GM10266 (cell line): Measurements from ENCODE around the gene TMEM117.

Experiments
- DNase-seq: peaks from one replicate; pipeline ENCODE4 v3.0.0; 2012; ENCODE audit errors: extremely low spot score
- CTCF ChIP-seq: IDR thresholded peaks from 2 replicates; pipeline ENCODE4 v1.5.1; 2012; ENCODE audit warnings: mild to moderate bottlenecking, low read depth; ENCODE audit not compliant: control insufficient read depth, insufficient read depth; ENCODE audit errors: missing control alignments

The TMEM117 gene

GRCh38 chr12:44059476-44059875, 223.6 kb downstream of the TMEM117 start:
- DNase-seq = no peak
- TF ChIP-seq CTCF = no peak

GRCh38 chr12:44063671-44064070, 227.8 kb downstream of the TMEM117 start:
- no peak for TF ChIP-seq CTCF
- DNase-seq = no peak

DNA sequence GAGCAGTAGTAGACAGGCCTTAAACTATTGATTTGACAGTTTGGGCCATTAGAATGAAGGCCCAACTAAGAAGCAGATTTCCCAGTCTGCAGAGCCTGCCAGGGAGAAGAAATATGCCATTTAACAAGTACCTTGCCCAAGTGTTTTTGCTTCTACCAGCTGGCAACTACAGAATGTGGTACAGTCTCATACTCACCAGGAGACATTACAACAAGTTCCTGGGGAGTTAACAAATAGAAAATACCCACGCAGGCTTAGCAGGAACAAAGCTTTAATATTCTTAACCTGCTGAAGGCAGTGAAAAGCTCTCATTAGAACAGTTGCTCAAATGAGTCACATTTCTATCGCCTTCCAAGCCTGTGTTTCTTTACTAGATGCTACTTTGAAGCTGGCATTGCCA, 241.0 kb downstream of the TMEM117 start:
- DNase-seq = no peak
- TF ChIP-seq CTCF = no peak

DNA sequence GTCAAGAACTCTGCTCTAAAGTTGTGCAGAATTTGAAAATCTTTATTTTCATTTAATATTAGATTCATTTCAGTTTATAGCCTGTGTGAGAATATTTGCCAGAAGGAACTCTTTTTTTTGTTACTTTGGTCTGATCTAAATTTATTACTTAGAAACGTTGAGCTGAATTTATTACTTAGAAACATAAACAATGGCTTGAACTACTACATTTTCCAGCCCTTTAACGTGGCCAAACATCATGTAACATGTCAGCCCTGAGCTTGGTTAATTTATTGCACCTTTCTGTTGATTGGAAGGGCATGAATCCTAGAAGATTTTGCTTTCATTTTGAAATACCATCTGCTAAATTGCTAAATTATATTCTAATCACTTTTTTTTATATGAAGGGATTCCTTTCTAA, 241.4 kb downstream of the TMEM117 start:
- no peak for TF ChIP-seq CTCF
- DNase-seq = no peak

DNA sequence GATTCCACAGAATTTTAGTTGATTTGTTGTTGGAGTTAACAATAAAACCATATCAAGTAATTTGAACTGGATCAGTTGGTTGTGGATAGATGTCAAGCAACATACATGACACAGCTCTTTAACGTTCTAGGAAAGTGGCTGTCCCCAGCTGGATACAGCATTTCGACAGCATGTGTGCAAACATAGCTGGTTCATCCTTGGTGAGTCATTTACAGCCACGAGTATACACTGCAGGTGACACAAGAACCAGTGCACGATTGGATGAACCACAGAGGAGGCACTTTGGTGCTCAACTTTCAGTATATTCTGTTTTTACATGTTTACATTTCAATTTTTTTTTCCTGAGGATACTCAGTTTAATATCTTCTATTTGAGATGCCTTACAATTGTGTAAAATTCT, 242.4 kb downstream of the TMEM117 start:
- no peak for TF ChIP-seq CTCF
- no peak for DNase-seq

DNA sequence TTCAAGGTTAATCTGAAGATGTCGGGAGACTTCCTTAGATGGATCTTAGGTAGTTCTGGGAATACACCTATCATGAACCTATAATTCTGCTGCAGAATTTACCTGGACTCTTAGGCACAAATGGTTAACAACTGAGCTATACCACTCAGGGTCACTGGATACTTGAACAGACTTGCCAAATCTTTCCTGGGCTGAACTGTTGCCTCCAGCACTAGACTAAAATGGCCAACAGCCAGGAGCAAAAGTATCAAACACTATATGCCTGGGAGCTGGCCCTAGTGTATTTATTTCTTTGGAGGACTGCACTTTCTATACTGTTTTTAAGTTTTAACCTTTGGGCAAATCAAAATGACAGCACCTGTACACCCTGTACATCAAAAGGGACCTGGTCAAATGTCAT, 252.8 kb downstream of the TMEM117 start:
- TF ChIP-seq CTCF = no peak
- DNase-seq = no peak

DNA sequence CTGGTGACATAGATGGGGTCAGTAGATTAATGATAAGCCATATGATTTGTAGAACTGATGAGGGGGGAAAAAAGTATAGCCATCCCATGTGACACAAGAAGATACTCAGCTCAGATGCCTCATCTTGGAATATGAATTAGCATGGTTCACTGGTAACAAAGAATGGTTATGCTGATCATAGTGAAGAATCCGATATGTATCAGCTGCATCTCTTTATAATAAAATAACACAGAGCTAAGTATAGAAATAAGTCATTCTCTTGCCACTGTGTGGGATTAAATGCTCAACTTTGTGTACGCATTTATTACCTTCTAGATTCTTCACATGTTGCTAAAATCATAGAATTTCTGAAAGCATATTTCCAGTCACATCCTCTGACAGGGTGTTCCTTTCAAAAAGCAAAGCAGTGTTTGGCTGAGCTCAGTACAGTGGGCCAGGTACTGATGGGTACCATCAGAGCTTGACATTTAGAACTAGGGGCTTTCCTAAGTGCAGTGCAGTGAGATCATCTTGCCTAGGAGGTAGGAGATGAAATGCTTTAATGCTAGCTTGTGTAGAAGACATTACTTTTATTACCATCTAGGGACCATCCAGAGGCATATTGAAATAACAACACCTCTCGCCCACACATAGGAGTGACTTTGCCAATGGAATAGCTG, 256.2 kb downstream of the TMEM117 start:
- no peak for DNase-seq
- no peak for TF ChIP-seq CTCF
